HepG2 (cell line): ENCODE measurements around the gene BRMS1. TPM values are rescaled to one million over a fixed set of nuclear protein-coding genes. Genes with fewer than 3 reads are reported as not detected.

Experiments
- GATAD2A ChIP-seq: IDR thresholded peaks from 2 replicates; pipeline ENCODE4 v1.6.1; 2016
- KLF15 ChIP-seq: sonication (generic); formaldehyde crosslinking; IDR thresholded peaks from 2 replicates; pipeline ENCODE4 v1.8.1; 2023; ENCODE audit warnings: borderline replicate concordance, mild to moderate bottlenecking, inconsistent platforms, missing genetic modification reagents, mixed read lengths
- MAFF ChIP-seq: IDR thresholded peaks from 2 replicates; pipeline ENCODE4 v1.6.1; 2011; ENCODE audit warnings: low read depth, low read length, improper control_type of control experiment
- NBN ChIP-seq: fragments of 450-650 bp; conservative IDR thresholded peaks from 2 replicates; pipeline ENCODE4 v1.6.1; 2017
- RARG ChIP-seq: sonication (generic); formaldehyde crosslinking; IDR thresholded peaks from 2 replicates; pipeline ENCODE4 v1.4.0; 2020; ENCODE audit warnings: low read depth, mild to moderate bottlenecking, missing genetic modification reagents
- RBM22 ChIP-seq: fragments of 200-400 bp; formaldehyde crosslinking; optimal IDR thresholded peaks from 2 replicates; pipeline ENCODE3; 2017; ENCODE audit warnings: mild to moderate bottlenecking, low read length, moderate library complexity
- SMAD1 ChIP-seq: sonication (generic); formaldehyde crosslinking; IDR thresholded peaks from 2 replicates; pipeline ENCODE4 v1.4.0; 2020; ENCODE audit warnings: missing genetic modification reagents, low read depth, mild to moderate bottlenecking, borderline replicate concordance
- WIZ ChIP-seq: sonication (generic); formaldehyde crosslinking; IDR thresholded peaks from 2 replicates; pipeline ENCODE4 v1.5.1; 2020; ENCODE audit warnings: mild to moderate bottlenecking, missing genetic modification reagents
- ZBTB38 ChIP-seq: sonication (generic); formaldehyde crosslinking; IDR thresholded peaks from 2 replicates; pipeline ENCODE4 v1.5.1; 2020; ENCODE audit warnings: mild to moderate bottlenecking, missing genetic modification reagents
- ZMYM4 ChIP-seq: sonication (generic); formaldehyde crosslinking; IDR thresholded peaks from 2 replicates; pipeline ENCODE4 v1.8.1; 2023; ENCODE audit warnings: mild to moderate bottlenecking, missing genetic modification reagents
- ZNF382 ChIP-seq: sonication (generic); formaldehyde crosslinking; IDR thresholded peaks from 2 replicates; pipeline ENCODE4 v1.5.0; 2020; ENCODE audit warnings: missing genetic modification reagents, mild to moderate bottlenecking, borderline replicate concordance
- ZNF552 ChIP-seq: sonication (generic); formaldehyde crosslinking; IDR thresholded peaks from 2 replicates; pipeline ENCODE4 v1.9.0; 2022; ENCODE audit warnings: missing genetic modification reagents, mild to moderate bottlenecking, borderline replicate concordance
- ZNF562 ChIP-seq: sonication (generic); formaldehyde crosslinking; IDR thresholded peaks from 2 replicates; pipeline ENCODE4 v1.8.0; 2022; ENCODE audit warnings: missing genetic modification reagents, borderline replicate concordance
- ZNF567 ChIP-seq: sonication (generic); formaldehyde crosslinking; IDR thresholded peaks from 2 replicates; pipeline ENCODE4 v1.8.1; 2023; ENCODE audit warnings: mild to moderate bottlenecking, missing genetic modification reagents, borderline replicate concordance
- ZNF747 ChIP-seq: sonication (generic); formaldehyde crosslinking; IDR thresholded peaks from 2 replicates; pipeline ENCODE4 v1.8.1; 2023; ENCODE audit warnings: missing genetic modification reagents, mild to moderate bottlenecking, borderline replicate concordance
- polyA plus RNA-seq, 8 experiments: library from polyadenylated mRNA; depleted of rRNA in 3 of 8; stranded (reverse) in 7 of 8; unstranded in 1 of 8; fragments of >200 nt; fragmentation: Illumina TruSeq in 4 of 8; extraction: Trizol in 4 of 8; gene quantifications; 2 replicates each; pipeline versions ENCODE4 v1.2.1 to v1.2.3, GENCODE V29; 2011 to 2016; ENCODE audit warnings: low read depth in 4 of 8, missing spikeins in 1 of 8, mixed read lengths in 1 of 8; ENCODE audit not compliant: insufficient read depth in 1 of 8
- total RNA-seq, 5 experiments: library from RNA; depleted of rRNA; stranded (reverse); fragments of >200 nt; fragmentation: Illumina TruSeq; extraction: Trizol; gene quantifications; 2 replicates each; pipeline ENCODE4 v1.2.3, GENCODE V29; 2016; ENCODE audit warnings: low read depth in 1 of 5
- TF ChIP-seq, protein P1 (sequence below): sonication (generic); formaldehyde crosslinking; conservative IDR thresholded peaks from 2 replicates; pipeline ENCODE4 v1.4.0; 2020; ENCODE audit warnings: missing genetic modification reagents
- TF ChIP-seq, protein P2 (sequence below): sonication (generic); formaldehyde crosslinking; conservative IDR thresholded peaks from 2 replicates; pipeline ENCODE4 v1.4.0; 2020; ENCODE audit warnings: mild to moderate bottlenecking, missing genetic modification reagents, moderate library complexity
- TF ChIP-seq, protein P3 (sequence below): IDR thresholded peaks from 2 replicates; pipeline ENCODE4 v1.4.0; 2020; ENCODE audit warnings: mild to moderate bottlenecking, missing genetic modification reagents
- TF ChIP-seq, protein P4 (sequence below): sonication (generic); formaldehyde crosslinking; IDR thresholded peaks from 2 replicates; pipeline ENCODE4 v1.5.1; 2020; ENCODE audit warnings: mild to moderate bottlenecking, moderate library complexity, missing genetic modification reagents

Gene BRMS1
- total and polyA plus RNA-seq, 2 of the 13 experiments (the other 11 are each of a cell fraction or from before 2014, with no cell fraction given): 15.8 to 55.7 TPM

DNA sequence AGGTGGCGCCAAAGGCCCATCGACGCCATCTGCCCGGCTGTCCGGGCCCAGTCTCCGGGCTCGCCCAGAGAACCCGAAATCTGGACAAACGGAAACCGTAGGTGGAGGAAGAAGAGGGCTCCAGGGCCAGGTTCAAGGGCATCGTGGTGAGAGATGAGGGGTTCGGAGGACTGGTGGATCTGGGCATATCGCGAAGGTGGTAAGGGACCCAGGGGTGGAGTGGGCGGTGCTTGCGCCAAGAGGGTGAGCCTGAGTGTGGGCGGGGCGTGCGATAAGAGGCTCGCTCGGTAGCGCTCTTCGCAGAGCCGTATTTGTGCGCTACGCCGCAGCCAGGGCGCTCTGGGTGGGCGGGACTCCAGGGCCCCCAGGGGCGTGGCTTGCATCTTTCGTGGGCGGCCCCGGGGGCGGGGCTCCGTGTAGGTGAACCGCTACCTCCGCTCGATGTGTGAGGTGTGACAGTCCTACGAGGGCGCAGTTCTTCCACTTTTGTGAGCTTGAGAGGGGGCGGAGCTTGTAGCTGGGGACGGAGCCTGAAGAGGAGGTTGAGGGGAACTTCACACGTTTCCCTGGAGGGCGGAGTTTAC, 32.8 kb downstream of the BRMS1 start (continued):
- TF ChIP-seq, protein P1, sequence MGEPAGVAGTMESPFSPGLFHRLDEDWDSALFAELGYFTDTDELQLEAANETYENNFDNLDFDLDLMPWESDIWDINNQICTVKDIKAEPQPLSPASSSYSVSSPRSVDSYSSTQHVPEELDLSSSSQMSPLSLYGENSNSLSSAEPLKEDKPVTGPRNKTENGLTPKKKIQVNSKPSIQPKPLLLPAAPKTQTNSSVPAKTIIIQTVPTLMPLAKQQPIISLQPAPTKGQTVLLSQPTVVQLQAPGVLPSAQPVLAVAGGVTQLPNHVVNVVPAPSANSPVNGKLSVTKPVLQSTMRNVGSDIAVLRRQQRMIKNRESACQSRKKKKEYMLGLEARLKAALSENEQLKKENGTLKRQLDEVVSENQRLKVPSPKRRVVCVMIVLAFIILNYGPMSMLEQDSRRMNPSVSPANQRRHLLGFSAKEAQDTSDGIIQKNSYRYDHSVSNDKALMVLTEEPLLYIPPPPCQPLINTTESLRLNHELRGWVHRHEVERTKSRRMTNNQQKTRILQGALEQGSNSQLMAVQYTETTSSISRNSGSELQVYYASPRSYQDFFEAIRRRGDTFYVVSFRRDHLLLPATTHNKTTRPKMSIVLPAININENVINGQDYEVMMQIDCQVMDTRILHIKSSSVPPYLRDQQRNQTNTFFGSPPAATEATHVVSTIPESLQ (CRISPR knock-in tag): no peak; the same call in 1 of the 2 replicates
- TF ChIP-seq ZNF747 (peak; percentile 33; the same call in 1 of the 2 replicates), RARG (CRISPR knock-in tag) (peak; percentile 65; the same call in 1 of the 2 replicates), WIZ (CRISPR knock-in tag) (peak; percentile 81), ZNF552 (CRISPR knock-in tag) (no peak), ZNF382 (no peak), MAFF (no peak), ZBTB38 (CRISPR knock-in tag) (peak; percentile 70; the same call in 1 of the 2 replicates), KLF15 (no peak), ZNF567 (CRISPR knock-in tag) (no peak; the same call in 1 of the 2 replicates), ZNF562 (CRISPR knock-in tag) (no peak), NBN (no peak), SMAD1 (CRISPR knock-in tag) (no peak; the same call in 1 of the 2 replicates), RBM22 (no peak), GATAD2A (CRISPR knock-in tag) (peak; percentile 70), ZMYM4 (CRISPR knock-in tag) (no peak)
- TF ChIP-seq, protein P2, sequence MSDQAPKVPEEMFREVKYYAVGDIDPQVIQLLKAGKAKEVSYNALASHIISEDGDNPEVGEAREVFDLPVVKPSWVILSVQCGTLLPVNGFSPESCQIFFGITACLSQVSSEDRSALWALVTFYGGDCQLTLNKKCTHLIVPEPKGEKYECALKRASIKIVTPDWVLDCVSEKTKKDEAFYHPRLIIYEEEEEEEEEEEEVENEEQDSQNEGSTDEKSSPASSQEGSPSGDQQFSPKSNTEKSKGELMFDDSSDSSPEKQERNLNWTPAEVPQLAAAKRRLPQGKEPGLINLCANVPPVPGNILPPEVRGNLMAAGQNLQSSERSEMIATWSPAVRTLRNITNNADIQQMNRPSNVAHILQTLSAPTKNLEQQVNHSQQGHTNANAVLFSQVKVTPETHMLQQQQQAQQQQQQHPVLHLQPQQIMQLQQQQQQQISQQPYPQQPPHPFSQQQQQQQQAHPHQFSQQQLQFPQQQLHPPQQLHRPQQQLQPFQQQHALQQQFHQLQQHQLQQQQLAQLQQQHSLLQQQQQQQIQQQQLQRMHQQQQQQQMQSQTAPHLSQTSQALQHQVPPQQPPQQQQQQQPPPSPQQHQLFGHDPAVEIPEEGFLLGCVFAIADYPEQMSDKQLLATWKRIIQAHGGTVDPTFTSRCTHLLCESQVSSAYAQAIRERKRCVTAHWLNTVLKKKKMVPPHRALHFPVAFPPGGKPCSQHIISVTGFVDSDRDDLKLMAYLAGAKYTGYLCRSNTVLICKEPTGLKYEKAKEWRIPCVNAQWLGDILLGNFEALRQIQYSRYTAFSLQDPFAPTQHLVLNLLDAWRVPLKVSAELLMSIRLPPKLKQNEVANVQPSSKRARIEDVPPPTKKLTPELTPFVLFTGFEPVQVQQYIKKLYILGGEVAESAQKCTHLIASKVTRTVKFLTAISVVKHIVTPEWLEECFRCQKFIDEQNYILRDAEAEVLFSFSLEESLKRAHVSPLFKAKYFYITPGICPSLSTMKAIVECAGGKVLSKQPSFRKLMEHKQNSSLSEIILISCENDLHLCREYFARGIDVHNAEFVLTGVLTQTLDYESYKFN (CRISPR knock-in tag): peak; percentile 53; the same call in 1 of the 2 replicates
- TF ChIP-seq, protein P3, sequence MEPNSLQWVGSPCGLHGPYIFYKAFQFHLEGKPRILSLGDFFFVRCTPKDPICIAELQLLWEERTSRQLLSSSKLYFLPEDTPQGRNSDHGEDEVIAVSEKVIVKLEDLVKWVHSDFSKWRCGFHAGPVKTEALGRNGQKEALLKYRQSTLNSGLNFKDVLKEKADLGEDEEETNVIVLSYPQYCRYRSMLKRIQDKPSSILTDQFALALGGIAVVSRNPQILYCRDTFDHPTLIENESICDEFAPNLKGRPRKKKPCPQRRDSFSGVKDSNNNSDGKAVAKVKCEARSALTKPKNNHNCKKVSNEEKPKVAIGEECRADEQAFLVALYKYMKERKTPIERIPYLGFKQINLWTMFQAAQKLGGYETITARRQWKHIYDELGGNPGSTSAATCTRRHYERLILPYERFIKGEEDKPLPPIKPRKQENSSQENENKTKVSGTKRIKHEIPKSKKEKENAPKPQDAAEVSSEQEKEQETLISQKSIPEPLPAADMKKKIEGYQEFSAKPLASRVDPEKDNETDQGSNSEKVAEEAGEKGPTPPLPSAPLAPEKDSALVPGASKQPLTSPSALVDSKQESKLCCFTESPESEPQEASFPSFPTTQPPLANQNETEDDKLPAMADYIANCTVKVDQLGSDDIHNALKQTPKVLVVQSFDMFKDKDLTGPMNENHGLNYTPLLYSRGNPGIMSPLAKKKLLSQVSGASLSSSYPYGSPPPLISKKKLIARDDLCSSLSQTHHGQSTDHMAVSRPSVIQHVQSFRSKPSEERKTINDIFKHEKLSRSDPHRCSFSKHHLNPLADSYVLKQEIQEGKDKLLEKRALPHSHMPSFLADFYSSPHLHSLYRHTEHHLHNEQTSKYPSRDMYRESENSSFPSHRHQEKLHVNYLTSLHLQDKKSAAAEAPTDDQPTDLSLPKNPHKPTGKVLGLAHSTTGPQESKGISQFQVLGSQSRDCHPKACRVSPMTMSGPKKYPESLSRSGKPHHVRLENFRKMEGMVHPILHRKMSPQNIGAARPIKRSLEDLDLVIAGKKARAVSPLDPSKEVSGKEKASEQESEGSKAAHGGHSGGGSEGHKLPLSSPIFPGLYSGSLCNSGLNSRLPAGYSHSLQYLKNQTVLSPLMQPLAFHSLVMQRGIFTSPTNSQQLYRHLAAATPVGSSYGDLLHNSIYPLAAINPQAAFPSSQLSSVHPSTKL (CRISPR knock-in tag): peak; percentile 58
- TF ChIP-seq, protein P4, sequence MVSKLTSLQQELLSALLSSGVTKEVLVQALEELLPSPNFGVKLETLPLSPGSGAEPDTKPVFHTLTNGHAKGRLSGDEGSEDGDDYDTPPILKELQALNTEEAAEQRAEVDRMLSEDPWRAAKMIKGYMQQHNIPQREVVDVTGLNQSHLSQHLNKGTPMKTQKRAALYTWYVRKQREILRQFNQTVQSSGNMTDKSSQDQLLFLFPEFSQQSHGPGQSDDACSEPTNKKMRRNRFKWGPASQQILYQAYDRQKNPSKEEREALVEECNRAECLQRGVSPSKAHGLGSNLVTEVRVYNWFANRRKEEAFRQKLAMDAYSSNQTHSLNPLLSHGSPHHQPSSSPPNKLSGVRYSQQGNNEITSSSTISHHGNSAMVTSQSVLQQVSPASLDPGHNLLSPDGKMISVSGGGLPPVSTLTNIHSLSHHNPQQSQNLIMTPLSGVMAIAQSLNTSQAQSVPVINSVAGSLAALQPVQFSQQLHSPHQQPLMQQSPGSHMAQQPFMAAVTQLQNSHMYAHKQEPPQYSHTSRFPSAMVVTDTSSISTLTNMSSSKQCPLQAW: peak; percentile 75
